ENCODE results near the gene ZNF277.

ZNF277 gene

GRCh38 chr7:112182749-112183148 lies 23.7 kb upstream of the ZNF277 start:
- DNase-seq = no peak

GRCh38 chr7:112183266-112183665 lies 23.2 kb upstream of the ZNF277 start:
- DNase-seq = no peak

DNA sequence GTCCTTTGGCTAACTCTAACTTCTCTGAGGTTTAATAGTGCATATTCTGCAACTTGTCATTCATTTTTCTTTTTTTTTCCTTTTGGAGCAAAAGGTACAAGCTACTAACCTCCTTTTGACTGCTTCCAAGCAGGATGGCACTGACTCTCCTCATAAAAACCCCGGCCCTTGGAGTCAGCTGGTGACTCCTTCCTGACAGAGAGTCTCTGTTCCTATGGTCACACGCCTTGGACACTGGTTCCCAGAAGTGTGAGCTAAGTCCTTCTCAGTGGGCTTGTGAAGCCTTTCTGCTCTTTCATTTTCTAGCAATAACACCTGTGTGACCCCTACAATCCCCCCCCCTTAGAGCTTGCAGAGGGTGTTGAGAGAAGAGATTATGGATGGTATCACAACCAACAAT lies 22.0 kb upstream of the ZNF277 start:
- no peak for DNase-seq

DNA sequence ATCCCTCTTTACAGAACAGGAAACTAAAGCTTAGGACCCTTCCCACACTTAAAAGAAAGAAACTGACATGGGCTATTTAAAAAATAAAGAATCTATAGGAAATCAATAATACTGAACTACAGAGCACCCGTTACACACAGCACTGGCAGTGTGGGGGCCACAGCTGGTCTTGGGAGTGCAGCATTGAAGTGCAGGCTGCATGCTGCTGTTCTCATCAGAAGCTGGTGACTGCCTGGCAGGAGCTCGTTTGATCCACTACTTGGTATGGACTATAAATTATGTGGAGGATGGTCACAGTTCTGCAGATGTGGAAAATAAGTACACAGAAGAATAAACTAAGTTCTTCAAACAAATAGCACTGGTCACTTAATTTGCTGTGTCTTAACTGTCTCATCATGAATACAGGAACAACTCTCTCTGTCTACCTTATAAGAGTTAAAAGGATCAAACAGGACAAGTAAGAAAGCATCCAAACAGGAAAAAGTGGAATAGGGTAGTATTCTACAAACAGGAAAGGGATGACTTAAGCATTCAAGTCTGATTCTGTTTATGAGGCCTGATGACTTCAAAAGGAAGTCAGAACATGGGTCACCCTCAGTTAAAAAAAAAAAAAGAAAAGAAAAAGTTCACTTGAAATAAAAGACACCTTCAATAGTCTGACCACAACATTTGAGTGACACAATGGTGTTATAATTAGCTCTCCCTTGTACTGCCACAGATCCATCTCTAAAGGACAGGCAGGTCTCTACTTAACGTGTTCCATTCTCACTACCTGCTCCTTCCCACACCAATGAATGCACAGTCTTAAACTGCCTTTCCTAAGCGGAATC lies 21.3 kb upstream of the ZNF277 start:
- DNase-seq = no peak

DNA sequence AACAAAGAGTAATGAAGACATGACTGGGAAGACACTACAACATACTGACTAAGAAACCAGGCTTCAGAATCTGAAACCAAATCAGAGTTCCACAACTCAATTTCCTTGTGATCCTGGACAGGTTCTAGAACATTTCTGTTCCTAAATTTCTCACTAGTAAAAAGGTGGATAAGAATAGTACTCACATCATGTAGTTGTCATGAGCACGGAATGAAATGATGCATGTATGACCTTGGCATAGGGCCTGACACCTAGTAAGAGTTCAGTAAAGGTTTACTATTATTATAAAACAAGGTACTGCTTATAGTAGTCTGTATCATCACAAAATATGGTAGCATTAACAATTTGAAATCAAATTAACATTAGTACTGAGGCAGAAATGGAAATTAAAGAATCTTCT lies 20.2 kb upstream of the ZNF277 start:
- DNase-seq = no peak

DNA sequence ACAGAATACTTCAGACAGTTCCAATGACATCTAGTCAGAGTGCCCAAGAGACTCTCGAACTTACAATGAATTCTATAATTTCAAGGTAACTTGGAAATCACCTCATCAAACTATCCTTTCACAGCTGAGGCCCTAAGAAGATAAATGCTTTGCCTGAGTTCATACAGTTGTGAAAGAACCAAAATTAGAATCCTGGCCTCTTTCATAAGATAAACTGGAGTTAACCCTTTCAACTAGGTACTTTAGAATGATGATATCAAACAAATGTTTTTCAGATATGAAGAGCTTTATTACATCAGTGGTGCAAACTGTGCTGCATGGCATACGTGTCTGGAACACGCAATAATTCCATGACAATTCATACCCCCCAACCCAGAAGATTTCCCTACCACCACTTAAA lies 18.2 kb upstream of the ZNF277 start:
- no peak for DNase-seq

DNA sequence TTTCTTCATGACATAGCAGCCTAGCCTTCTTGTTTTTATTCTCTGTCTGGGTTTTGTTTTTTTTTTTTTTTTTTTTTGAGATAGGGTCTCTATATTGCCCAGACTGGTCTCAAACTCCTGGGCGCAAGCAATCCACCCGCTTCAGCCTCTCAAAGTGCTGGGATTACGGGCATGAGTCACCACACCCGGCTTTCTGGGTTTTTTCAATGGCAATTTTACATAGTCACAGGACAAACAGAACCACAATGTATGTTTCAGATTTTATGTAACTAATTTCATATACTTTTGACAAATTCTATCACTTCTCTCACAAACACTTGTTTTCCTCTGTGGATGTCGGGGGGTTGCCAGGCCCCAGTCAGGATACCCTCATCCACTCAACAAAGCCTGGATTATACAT lies 16.8 kb upstream of the ZNF277 start:
- DNase-seq = no peak

- DNase-seq = no peak
Measured at GRCh38 chr7:112190120-112190519, 16.4 kb upstream of the ZNF277 start.

- DNase-seq = no peak
Measured at GRCh38 chr7:112192236-112193154, 14.0 kb upstream of the ZNF277 start.

- DNase-seq = no peak
Measured at GRCh38 chr7:112193915-112194502, 12.5 kb upstream of the ZNF277 start.

DNA sequence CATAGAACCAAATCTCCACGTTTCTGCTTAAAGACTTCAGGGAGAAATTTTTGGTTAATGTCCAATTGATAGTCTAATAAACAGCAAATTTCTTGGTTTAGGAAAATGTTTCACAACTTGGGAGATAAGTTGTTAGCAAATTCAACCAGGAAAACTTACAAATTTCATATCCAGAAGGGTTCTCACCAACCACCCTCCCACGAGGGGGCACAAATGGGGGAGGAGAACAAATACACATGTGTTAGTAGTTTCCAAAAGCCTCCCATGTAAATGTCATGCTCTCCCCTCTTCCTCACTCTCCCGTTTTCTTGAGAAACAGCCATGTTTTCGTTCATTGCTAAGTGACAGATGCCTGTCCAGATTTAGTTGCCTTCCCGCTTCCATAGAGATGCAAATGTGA lies 10.8 kb upstream of the ZNF277 start:
- DNase-seq = no peak

GRCh38 chr7:112197322-112197721 lies 9.2 kb upstream of the ZNF277 start:
- no peak for DNase-seq

- DNase-seq = no peak
Measured at GRCh38 chr7:112199035-112199655, 7.3 kb upstream of the ZNF277 start.

GRCh38 chr7:112199672-112200071 lies 6.8 kb upstream of the ZNF277 start:
- DNase-seq = no peak

DNA sequence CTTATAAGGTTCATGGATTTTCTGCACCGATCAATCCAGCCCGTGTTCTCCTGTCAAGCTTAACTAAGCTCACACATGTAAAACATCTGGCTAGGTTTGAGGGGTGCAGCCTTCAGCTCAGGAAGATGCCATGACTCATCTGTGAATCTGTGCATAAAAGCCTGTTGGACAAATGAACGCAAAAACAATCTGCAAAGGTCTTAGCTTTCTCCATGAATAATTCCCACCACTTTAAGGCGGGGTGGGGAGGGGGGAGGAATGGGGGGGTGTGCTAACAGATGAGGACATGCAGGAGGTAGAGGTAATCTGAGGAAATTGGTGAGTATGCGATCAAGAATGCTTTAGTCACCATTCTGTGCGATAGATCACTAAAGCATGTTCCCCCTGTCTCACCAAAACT lies 5.1 kb upstream of the ZNF277 start:
- no peak for DNase-seq

GRCh38 chr7:112201839-112202238 lies 4.7 kb upstream of the ZNF277 start:
- DNase-seq = no peak

DNA sequence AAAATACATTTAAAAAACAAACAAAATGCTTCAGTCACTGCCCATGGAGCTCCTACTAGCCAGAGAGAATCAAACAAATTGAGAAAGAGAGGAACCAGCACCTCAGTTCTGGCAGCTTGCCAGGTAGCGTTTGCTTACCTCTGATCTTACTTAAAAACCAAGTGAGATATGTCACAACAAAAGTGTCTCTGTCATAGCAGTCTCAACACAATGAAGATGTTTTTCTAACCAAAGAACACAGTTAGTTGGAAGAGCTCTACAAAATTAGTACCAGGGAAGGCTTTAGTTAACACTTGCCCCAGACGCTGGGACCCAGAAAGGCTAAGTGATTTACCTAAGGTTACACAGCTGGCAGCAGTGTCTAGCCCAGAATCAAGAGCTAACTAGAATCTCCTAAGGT lies 3.7 kb upstream of the ZNF277 start:
- DNase-seq = no peak

DNA sequence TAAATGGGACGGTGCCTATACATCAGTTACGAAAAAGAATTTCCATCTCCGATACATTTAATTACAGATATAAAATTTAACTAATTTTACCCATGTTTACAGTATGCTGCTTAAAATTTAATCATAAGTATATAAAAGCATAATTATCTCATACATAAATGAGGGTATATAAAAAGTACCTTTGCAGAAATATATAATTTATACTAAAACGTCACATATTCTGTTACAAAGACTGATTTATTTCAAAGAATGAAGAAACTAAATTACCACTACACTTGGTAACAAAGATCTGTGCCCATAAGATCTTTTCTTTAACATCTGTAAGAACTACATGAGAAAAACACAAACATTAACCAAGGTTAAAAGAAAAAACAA lies 3.1 kb upstream of the ZNF277 start:
- no peak for DNase-seq

- DNase-seq = no peak
Measured at GRCh38 chr7:112204499-112205342, 1.8 kb upstream of the ZNF277 start.

GRCh38 chr7:112205343-112206237 lies 905 bp upstream of the ZNF277 start:
- DNase-seq = no peak

Measured in right kidney (tissue), 1 donor.